Uterus (tissue), 2 donors: ENCODE data around the gene TCF12.

Experiments
- POLR2A ChIP-seq, 2 donors: fragments of 450-650 bp; IDR thresholded peaks; one replicate each; pipeline ENCODE4 v1.6.1; 2016; ENCODE audit warnings: antibody characterized with exemption in 2 of 2, mild to moderate bottlenecking in 1 of 2, moderate library complexity in 1 of 2
- TF ChIP-seq, protein P1 (sequence below), 4 experiments: fragments of 200-600 bp in 2 of 4; fragments of 450-650 bp in 2 of 4; sonication (generic) in 2 of 4; IDR thresholded peaks; one replicate each; pipeline ENCODE4 v1.5.1; 2016 to 2019; ENCODE audit warnings: antibody characterized with exemption in 4 of 4, mild to moderate bottlenecking in 2 of 4, moderate library complexity in 1 of 4

DNA sequence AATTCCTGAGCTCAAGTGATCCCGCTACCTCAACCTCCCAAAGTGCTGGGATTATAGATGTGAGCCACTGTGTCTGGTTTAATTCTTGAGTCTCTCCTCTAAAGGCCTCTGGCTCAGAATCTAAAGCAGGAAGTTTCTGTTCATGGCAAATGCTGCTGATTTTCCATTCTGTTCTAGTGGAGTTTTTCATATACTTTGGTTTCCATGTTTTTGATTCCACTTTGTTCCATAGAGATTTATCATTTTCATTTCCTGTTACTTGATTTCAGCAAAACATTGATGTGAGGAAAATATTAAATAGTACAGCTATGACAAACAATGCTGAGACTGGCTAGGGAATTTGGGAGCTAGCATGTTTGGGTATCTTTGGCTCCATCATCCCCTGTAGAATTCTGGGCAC is 205.6 kb downstream of the TCF12 start:
- TF ChIP-seq, protein P1, sequence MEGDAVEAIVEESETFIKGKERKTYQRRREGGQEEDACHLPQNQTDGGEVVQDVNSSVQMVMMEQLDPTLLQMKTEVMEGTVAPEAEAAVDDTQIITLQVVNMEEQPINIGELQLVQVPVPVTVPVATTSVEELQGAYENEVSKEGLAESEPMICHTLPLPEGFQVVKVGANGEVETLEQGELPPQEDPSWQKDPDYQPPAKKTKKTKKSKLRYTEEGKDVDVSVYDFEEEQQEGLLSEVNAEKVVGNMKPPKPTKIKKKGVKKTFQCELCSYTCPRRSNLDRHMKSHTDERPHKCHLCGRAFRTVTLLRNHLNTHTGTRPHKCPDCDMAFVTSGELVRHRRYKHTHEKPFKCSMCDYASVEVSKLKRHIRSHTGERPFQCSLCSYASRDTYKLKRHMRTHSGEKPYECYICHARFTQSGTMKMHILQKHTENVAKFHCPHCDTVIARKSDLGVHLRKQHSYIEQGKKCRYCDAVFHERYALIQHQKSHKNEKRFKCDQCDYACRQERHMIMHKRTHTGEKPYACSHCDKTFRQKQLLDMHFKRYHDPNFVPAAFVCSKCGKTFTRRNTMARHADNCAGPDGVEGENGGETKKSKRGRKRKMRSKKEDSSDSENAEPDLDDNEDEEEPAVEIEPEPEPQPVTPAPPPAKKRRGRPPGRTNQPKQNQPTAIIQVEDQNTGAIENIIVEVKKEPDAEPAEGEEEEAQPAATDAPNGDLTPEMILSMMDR (IDR thresholded peaks at IDR 0.05): no peak
- no peak for TF ChIP-seq POLR2A (IDR thresholded peaks at IDR 0.05)
